GM21367 (cell line): Measurements from ENCODE around the gene SGMS2.

Source experiments
- ATAC-seq: cut with Tn5 transposase; IDR thresholded peaks from one replicate; pipeline ENCODE4 v1.9.1; 2021; ENCODE audit not compliant: unreplicated experiment

The SGMS2 gene

GRCh38 chr4:107828315-107829090 lies 3.8 kb downstream of the SGMS2 start:
- no peak for ATAC-seq

- ATAC-seq, result no peak
Observed at GRCh38 chr4:107831140-107831539, 6.4 kb downstream of the SGMS2 start.

- ATAC-seq, result no peak
Observed at GRCh38 chr4:107832275-107832807, 7.6 kb downstream of the SGMS2 start.

- ATAC-seq, result no peak
Observed at GRCh38 chr4:107834241-107834794, 9.6 kb downstream of the SGMS2 start.

- no peak for ATAC-seq
Observed at GRCh38 chr4:107835406-107835805, 10.7 kb downstream of the SGMS2 start.

- no peak for ATAC-seq
Observed at GRCh38 chr4:107837317-107837716, 12.6 kb downstream of the SGMS2 start.

- no peak for ATAC-seq
Observed at GRCh38 chr4:107837776-107838618, 13.3 kb downstream of the SGMS2 start.

GRCh38 chr4:107838861-107839565 lies 14.3 kb downstream of the SGMS2 start:
- ATAC-seq, result no peak

GRCh38 chr4:107843391-107843790 lies 18.7 kb downstream of the SGMS2 start:
- no peak for ATAC-seq

- ATAC-seq, result no peak
Observed at GRCh38 chr4:107845681-107846080, 20.9 kb downstream of the SGMS2 start.

- no peak for ATAC-seq
Observed at GRCh38 chr4:107850438-107850837, 25.7 kb downstream of the SGMS2 start.

GRCh38 chr4:107853444-107854355 lies 29.0 kb downstream of the SGMS2 start:
- no peak for ATAC-seq

- no peak for ATAC-seq
Observed at GRCh38 chr4:107854356-107855022, 29.8 kb downstream of the SGMS2 start.

GRCh38 chr4:107855723-107856122 lies 31.0 kb downstream of the SGMS2 start:
- ATAC-seq, result no peak

- ATAC-seq, result no peak
Observed at GRCh38 chr4:107856901-107857300, 32.2 kb downstream of the SGMS2 start.

GRCh38 chr4:107857741-107858140 lies 33.0 kb downstream of the SGMS2 start:
- no peak for ATAC-seq

- ATAC-seq, result no peak
Observed at GRCh38 chr4:107858158-107858742, 33.5 kb downstream of the SGMS2 start.

- ATAC-seq, result no peak
Observed at GRCh38 chr4:107862658-107863057, 37.9 kb downstream of the SGMS2 start.

- ATAC-seq, result no peak
Observed at GRCh38 chr4:107863416-107863815, 38.7 kb downstream of the SGMS2 start.
